IPS-18c (cell line): ENCODE data around the gene TRIM50.
"Not testable (repeated sequence)": the region's sequence is repeated elsewhere in the genome, so short reads cannot be mapped to it uniquely, and the experiment has no call there.

ENCODE experiments used
- H3K4me3 ChIP-seq: 2 replicates; pipeline ENCODE4 v1.7.0; 2013; ENCODE audit warnings: low read depth, mild to moderate bottlenecking, low read length, moderate library complexity; ENCODE audit not compliant: insufficient read depth
- H3K9me3 ChIP-seq: one replicate; pipeline ENCODE4 v1.6.1; 2013; ENCODE audit warnings: mild to moderate bottlenecking, low read length, moderate library complexity; ENCODE audit not compliant: control insufficient read depth, insufficient read depth

Gene TRIM50

GRCh38 chr7:73353243-73353642 lies 25.4 kb upstream of the TRIM50 start:
- Histone ChIP-seq H3K9me3 (no peaks in the 10 kb centered on the region), H3K4me3 (no peak overlapping the region)

- no peaks in the 10 kb centered on the region for H3K9me3 ChIP-seq
- H3K4me3 ChIP-seq: no peak overlapping the region; the same call in 1 of the 2 replicates
These were observed 24.9 kb upstream of the TRIM50 start for GRCh38 chr7:73352784-73353183.

GRCh38 chr7:73351447-73352167 lies 23.7 kb upstream of the TRIM50 start:
- Histone ChIP-seq H3K9me3 (no peaks in the 10 kb centered on the region), H3K4me3 (no peak overlapping the region)

GRCh38 chr7:73350306-73351068 lies 22.6 kb upstream of the TRIM50 start:
- Histone ChIP-seq H3K9me3 (no peaks in the 10 kb centered on the region), H3K4me3 (no peak overlapping the region)

DNA sequence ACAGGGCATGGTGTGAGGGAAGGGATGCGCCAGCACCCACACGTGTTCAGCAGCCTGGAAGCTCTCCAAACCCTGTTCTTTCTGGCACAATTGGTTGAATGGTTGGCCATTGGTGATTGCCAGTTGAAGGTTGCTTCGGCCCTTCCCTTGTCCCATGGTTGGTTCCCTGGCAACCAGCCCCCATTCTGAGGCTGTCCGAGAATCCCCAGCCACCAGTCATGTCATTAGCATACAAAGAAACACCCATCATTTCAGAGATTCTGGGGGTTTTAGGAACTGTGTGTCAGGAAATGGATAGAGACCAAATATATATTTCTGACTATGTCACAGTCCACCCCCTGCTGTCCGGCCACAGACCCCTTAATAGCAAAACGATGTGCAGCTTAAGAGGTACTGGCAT lies 21.9 kb upstream of the TRIM50 start:
- H3K4me3 ChIP-seq: no peak overlapping the region
- no peaks in the 10 kb centered on the region for H3K9me3 ChIP-seq

- H3K4me3 ChIP-seq: no peak overlapping the region
These were observed 18.1 kb upstream of the TRIM50 start for GRCh38 chr7:73345951-73346350.

GRCh38 chr7:73345538-73345937 lies 17.7 kb upstream of the TRIM50 start:
- Histone ChIP-seq H3K9me3 (no peaks in the 10 kb centered on the region), H3K4me3 (no peak overlapping the region)

More at GRCh38 chr7:73345951-73346350, 18.1 kb upstream of the TRIM50 start:
- H3K9me3 ChIP-seq: no peaks in the 10 kb centered on the region

DNA sequence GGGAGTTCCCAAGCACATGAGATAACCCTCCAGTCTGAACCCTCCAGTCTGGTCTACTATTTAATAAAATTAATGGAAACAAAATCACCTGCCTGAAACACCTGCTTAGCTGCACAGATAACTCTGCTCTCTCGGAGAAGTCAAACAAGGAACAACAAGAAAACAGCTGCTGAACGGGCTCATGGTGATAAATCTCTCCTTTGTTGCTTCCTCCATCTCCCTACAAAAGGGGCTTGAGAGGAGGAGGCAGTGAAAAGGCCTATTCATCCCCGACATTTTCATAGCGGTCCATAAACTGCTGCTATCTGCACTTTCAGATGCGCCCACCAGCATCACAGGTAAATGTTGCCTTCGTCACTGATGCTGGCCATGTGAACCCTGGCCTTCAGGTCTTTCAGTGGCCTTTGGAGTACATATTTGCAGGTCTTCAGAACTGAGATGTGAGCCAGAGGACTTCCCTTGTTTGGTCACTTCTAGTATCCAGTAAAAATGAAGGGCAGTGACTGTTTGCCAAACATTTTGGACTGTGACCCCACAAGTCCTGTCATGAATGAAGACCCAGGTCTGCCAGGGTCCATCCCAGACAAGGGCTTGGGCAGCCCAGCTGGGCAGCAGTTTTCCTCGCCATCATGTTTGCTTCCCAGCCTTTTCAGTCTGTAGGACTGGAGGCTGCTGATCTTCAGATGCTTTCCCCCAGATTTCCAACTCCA lies 15.9 kb upstream of the TRIM50 start:
- H3K9me3 ChIP-seq: no peaks in the 10 kb centered on the region
- no peak overlapping the region for H3K4me3 ChIP-seq

DNA sequence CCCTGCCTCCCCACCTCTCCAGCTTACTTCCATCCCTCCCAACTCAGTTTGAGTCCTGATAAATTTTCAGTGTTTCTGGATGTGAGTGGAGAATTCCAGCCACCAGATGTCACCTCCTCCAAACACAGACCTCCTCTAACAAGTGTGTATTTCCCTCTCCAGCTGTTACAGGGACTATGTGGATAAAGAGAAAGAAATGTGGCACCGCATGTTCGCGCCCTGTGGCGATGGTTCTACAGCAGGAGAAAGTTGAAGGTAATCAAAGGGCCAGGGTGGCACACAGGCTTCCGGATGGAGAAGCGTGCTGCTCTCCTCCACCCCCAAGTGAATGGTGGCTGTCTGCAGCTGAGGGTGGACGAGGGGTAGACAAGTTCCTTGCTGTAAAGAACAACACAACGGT lies 14.8 kb upstream of the TRIM50 start:
- H3K9me3 ChIP-seq: no peaks in the 10 kb centered on the region

GRCh38 chr7:73341877-73342276 lies 14.0 kb upstream of the TRIM50 start:
- no peak overlapping the region for H3K4me3 ChIP-seq
- H3K9me3 ChIP-seq: no peaks in the 10 kb centered on the region

More for the DNA sequence above, 14.8 kb upstream of the TRIM50 start:
- H3K4me3 ChIP-seq: no peak overlapping the region

DNA sequence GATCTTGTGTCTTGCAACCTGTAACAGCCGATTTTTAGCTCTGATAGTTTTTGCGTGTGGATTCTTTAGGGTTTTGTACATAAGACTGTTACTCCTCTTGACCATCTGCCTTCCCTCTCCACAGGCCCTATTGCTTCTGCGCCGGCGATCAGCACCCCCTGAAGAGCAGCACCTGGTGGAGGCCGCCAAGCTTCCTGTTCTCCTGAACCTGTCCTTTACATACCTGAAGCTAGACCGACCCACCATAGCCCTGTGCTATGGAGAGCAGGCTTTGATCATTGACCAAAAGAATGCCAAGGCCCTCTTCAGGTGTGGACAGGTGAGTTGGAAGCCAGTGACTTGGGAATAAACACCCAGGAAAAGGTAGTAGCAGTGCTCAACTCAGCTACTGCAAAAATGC lies 12.6 kb upstream of the TRIM50 start:
- Histone ChIP-seq H3K4me3 (no peak overlapping the region), H3K9me3 (no peaks in the 10 kb centered on the region)

DNA sequence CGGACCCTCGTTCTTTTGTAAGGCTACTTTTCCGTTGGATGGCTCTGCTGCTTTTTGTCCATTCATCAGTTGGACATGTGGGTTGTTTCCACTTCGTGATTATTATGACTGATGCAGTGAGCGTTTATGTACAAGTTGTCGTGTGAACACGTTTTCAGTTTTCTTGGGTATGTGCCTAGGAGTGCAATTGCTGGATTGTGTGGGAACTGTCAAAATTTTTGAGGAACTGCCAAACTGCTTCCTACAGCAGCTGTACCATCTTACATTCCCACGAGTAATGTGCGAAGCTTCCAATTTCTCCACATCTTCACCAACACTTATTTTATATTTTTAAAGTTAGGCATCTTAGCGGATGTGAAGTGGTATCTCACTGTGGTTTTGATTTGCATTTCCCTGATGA lies 10.4 kb upstream of the TRIM50 start:
- H3K9me3 ChIP-seq: no peaks in the 10 kb centered on the region
- no peak overlapping the region for H3K4me3 ChIP-seq

DNA sequence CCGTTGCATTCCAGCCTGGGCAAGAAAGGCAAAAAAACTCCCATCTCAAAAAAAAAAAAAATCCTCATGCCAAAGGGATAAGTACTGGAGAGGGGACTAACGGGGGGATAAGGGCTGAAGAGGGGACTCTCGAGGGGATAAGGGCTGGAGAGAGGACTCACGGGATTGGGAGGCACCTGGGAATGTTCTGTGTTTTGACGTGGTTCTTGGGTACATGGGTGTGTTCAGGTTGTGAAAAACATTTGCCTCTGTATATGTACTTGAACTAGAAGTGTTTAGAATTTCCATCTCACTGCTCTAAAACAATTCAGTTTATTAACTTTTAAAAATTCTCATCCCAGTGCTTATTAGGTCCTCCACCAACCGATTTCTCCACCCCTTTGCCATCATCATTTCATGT lies 4.6 kb upstream of the TRIM50 start:
- Histone ChIP-seq H3K9me3 (peaks cover 2% of the 10 kb centered on the region), H3K4me3 (no peak overlapping the region)

GRCh38 chr7:73330772-73331171 lies 2.9 kb upstream of the TRIM50 start:
- no peak overlapping the region for H3K4me3 ChIP-seq

GRCh38 chr7:73329861-73330581 lies 2.1 kb upstream of the TRIM50 start:
- Histone ChIP-seq H3K9me3 (peaks cover 2% of the 10 kb centered on the region), H3K4me3 (no peak overlapping the region)

More at GRCh38 chr7:73330772-73331171, 2.9 kb upstream of the TRIM50 start:
- H3K9me3 ChIP-seq: peaks cover 2% of the 10 kb centered on the region

- Histone ChIP-seq H3K9me3 (peaks cover 2% of the 10 kb centered on the region), H3K4me3 (no peak overlapping the region)
These were observed 814 bp upstream of the TRIM50 start for GRCh38 chr7:73328696-73329095.

- H3K4me3 ChIP-seq, H3K9me3 ChIP-seq: not testable (repeated sequence)
These were observed 433 bp downstream of the TRIM50 start for GRCh38 chr7:73327449-73327848.
